ENCODE measurements around the gene GPALPP1.

DNA sequence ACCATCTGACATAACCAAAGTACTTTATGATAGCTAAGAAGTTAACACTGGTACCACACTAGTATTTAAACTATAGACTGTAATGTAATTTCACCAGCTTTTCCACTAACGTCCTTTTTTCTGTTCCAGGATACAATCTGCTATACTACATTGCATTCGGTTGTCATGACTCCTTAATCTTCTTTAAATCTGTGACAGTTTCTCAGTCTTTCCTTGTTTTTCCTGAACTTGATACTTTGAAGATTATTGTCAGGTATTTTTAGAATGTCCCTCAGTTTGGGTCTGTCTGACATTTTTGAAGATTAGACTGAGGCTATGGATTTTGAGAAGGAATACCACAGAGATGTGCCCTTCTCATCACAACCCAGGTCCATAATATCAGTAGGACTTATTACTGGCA is 36.7 kb upstream of the GPALPP1 start:
- TF ChIP-seq, protein P1, sequence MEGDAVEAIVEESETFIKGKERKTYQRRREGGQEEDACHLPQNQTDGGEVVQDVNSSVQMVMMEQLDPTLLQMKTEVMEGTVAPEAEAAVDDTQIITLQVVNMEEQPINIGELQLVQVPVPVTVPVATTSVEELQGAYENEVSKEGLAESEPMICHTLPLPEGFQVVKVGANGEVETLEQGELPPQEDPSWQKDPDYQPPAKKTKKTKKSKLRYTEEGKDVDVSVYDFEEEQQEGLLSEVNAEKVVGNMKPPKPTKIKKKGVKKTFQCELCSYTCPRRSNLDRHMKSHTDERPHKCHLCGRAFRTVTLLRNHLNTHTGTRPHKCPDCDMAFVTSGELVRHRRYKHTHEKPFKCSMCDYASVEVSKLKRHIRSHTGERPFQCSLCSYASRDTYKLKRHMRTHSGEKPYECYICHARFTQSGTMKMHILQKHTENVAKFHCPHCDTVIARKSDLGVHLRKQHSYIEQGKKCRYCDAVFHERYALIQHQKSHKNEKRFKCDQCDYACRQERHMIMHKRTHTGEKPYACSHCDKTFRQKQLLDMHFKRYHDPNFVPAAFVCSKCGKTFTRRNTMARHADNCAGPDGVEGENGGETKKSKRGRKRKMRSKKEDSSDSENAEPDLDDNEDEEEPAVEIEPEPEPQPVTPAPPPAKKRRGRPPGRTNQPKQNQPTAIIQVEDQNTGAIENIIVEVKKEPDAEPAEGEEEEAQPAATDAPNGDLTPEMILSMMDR (IDR thresholded peaks at IDR 0.05), result no peak
- TF ChIP-seq POLR2A (IDR thresholded peaks at IDR 0.05), result no peak
